Stimulated activated CD4-positive, alpha-beta T cell treated with anti-CD3 and anti-CD28 coated beads, TNF-alpha, amount 100 ng/mL, for 4 hours (primary cell): ENCODE results near the gene RNF4.
"Not testable (repeated sequence)": the region's sequence is repeated elsewhere in the genome, so short reads cannot be mapped to it uniquely, and the experiment has no call there.

ENCODE experiments used
- DNase-seq, 3 experiments: peaks; one replicate each; pipeline ENCODE4 v3.0.0-alpha.2; 2020; ENCODE audit warnings: low read depth in 3 of 3

RNF4 gene

DNA sequence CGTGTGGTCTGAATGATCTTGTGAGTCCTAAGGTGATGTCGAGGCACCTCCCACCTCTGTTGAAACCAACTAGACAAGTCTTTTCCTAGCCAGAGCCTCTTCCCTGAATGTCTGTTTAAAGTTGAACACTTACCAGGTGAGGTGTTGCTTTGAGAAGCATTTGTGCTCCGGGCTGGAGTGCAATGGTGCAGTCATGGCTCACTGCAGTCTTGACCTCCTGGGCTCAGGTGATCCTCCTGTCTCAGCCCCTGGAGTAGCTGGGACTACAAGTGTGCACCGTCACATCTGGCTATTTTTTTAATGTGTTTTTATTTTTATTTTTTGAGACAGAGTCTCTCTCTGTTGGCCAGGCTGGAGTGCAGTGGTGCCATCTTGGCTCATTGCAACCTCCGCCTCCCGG lies 18.1 kb downstream of the RNF4 start:
- DNase-seq: no peak

DNA sequence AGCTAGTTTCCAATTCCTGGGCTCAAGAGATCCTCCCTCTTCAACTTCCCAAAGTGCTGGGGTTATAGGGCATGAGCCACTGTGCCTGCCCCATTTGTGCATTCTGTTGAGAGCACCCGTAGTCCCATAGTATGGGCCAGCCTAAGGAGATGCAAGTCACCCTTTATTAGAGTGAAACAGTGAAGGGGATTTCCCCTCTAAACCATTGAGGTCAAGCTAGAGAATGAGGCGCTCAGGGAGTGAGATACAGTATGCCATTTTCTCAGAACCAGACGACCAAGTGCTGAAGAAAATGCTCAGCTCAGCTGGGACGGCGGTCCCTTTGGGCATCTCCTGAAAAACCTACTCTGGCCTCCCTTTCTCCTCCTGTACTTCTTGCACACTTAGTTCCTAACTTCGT lies 18.7 kb downstream of the RNF4 start:
- DNase-seq: no peak

DNA sequence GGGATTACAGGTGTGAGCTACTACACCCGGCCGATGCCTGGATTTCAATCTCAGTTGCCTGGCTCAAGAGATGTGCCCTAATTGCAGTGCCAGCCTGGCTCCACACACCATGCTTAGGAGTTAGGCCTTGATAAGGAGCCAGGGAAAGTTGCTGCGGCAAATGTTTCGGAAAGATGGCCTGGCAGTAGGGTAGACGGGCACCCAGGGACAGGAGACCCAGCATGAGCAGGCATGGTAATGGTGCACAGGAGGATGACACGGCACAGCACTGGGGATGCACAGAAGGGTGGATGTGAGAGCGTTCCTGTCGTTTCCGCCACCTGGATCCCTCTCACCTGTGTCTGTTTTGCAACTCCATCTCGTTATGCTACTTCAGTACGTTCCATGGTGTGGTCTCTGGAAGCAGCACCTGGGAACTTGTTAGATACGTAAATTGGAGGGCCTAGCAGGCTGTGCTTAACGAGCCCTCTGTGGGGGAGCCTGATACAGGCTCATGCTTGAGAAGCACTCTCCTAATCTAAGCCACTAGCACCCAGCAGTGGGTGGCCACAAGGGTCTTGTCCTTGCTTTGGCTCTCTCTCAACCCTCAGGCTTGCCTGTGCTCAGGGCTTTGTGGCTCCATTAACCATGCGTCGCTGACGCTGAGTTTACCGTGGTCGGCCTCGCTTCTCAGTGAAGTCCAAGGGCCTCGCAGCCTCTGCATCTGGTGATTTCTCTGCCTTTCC lies 20.3 kb downstream of the RNF4 start:
- no peak for DNase-seq

DNA sequence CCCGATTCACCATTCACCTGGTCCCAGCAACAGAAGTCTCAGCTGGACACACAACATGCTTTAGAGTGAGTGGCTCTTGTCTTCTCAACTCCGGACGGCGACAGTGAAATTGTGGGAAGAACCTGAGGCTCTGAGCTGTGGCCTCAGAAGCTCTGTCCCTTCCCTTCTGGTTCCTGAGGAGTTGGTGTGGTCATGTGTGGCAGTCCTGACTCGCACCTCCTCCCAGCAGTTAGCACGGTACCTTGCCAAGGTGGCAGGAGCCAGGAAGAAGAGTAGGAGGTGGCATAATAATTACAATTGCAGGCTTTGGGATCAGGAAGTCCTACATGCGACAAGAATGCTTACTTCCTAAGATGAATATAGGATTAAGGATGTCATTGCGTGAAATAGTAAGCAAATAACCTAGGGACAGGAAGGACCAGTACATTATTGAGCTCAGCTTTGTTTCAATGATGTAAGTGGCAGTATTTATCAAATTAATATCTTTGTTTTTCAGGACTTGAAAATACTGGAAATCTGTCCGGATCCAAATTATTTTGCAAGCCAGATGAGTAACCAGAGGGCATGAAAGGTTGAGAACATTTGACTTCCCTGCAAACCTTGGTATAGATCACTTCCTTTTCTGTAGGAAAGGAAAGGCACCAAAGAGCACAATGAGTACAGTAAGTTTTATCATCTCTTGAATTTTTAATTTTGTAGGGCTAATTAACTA lies 21.1 kb downstream of the RNF4 start:
- DNase-seq: no peak

DNA sequence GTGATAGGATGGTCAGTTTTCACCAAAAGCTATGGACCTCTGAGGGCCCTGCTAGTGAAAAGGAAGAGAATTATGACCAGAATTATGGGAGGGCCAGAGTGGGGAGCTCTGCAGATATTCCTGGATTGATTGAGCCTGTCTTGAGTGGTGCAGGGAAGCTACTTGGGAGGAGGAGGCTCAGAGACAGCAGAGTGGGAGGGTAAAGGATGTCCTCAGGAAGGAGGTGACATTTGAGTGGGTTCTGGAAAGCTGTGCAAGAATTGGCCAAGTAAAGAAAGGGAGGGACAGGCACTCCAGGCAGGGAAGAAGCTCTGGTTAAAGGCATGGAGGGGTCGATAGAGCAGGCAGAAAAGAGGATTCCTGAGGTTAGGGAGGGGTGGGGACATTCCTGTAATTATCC lies 24.1 kb downstream of the RNF4 start:
- no peak for DNase-seq

DNA sequence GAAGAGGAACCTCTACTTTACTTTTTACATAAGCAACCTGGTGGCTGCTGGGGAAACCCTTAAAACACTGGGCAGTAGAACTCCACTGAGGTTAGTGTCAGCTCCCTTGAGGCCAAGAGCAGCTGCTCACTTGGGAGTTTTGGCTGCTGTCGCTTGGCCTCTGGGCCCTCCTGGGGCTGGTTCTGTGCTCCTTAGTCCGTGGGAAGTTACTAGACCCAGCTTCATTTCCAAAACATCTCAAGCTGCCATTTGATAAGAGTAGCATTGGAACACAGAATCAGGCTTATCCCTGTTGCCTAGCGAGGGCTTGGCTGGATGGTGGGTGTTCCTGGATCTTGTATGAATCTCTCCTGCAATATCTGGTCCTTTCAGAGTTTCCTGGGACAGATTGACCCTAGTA lies 26.1 kb downstream of the RNF4 start:
- no peak for DNase-seq

DNA sequence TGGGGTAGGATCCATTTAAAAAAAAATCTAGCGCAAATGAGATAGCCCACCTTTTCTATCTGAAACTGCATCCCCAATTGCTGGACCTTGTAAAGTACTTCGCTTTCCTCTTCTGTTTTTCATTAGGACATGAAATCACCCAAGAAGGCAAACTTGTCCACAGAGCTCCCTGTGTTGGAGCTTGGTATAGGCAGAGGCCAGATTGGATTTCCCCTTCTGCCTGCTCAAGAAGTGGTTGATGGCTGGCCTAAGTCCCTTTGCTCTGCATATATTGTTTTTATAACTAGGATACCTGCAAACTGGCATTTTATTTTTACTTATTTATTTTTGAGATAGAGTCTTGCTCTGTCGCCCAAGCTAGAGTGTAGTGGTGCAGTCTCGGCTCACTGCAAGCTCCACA lies 28.4 kb downstream of the RNF4 start:
- no peak for DNase-seq

DNA sequence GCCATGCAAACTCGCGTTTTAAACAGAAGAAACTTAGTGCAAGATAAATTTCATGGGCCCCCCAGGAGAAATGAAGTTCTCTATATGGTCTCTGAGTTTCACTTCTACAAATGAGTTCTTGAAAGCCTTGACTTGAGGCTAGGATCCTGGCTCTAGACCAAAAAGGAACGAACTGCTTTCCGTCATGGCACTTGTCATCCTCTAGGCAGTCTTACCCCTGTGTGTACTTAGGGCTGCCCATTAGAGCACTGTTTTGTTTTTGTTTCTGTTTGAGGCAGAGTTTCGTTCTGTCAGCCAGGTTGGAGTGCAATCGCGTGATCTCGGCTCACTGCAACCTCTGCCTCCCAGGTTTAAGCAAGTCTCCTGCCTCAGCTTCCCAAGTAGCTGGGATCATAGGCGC lies 29.0 kb downstream of the RNF4 start:
- DNase-seq: no peak

DNA sequence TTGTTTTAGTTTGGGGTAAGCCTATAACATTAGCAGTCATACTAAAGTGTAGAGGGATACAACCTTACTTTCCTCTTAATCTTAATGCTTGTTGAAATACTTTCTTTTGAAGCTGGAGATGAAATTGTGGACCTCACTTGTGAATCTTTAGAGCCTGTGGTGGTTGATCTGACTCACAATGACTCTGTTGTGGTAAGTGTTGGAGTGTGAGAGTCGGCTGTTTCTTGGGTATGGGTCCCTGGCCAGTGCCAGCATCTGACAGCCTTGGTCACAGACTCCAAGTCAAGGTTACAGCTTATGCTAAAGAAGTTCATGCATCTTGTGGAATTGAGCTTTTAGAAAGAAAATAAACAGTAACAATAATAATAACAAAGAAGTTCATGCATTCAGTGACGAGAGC lies 31.6 kb downstream of the RNF4 start:
- DNase-seq: no peak

DNA sequence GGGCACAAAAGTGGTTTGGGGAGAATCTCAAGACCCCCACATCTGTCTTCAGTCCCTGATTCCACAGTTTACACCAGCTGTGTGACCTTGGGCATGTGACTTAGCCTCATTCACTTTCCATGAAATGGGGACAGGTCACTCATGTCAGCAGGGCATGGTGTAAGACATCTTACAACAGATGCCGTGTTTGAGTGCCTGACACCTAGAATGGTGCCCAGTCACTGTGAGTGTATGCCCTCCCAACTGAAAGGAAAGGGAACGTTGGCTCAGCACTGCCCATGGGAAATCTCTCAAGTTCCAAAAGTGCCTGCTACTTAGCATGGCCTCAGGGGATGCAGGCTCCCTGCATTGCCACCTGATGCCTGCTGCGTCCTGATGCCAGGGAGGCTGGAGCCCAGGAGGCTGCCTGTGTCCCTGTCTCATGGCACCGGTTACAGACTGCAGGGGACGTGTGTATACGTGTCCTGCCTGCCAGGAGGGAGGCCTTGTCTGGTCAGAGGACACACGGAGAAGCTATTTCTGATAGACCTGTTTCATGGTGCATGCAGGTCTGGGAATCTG lies 32.2 kb downstream of the RNF4 start:
- no peak for DNase-seq

DNA sequence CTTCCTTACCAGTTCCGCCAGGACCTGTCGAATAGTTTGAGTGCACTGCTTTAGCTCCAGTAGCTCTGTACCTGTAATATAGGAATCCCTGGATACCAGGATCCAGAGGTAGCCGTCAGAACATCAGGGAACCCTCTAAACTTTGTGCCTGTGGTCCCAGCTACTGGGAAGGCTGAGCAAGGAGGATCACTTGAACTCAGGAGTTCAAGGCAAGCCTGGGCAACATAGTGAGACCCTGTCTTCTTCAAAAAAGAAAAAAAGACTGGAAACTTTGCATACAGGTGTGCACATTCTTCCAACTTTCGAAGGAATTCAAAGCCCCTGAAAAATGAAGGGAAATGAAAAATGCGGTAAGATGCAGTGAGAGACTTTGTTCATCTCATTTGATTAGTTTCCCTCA lies 34.9 kb downstream of the RNF4 start:
- DNase-seq: no peak

DNA sequence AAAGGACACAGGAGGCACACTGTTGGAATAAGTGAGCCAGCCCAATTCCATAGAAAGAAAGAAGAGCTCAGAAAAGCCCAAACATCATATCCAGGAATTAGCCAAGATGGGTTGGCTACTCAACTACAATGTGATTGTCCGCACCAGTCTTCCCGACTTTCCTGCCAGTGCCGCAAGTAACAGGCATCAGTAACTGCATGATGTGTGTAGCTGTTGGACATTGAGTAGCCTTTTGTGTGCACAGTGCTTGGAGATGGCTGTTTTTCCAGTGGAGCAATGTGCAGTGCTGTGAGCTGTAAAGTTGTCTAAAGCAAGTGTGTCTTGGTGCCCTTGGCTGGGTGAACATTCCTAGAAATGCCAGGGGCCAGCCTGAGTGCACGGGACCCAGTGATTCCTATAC lies 38.4 kb downstream of the RNF4 start:
- DNase-seq: no peak

DNA sequence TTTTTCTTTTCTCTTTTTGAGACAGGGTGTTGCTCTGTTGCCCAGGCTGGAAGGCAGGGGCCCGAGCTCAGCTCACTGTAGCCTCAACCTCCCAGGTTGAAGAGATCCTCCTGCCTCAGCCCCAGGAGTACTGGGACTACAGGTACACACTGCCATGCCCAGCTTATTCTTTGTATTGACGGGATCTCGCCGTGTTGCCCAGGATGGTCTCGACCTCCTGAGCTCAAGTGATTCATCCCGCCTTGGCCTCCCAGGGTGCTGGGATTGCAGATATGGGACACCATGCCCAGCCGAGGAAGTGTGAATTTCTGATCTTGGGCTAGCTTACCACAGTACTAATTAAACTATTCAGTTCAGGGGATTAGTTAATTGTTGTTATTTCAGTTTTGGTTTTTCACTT lies 38.9 kb downstream of the RNF4 start:
- DNase-seq: no peak

DNA sequence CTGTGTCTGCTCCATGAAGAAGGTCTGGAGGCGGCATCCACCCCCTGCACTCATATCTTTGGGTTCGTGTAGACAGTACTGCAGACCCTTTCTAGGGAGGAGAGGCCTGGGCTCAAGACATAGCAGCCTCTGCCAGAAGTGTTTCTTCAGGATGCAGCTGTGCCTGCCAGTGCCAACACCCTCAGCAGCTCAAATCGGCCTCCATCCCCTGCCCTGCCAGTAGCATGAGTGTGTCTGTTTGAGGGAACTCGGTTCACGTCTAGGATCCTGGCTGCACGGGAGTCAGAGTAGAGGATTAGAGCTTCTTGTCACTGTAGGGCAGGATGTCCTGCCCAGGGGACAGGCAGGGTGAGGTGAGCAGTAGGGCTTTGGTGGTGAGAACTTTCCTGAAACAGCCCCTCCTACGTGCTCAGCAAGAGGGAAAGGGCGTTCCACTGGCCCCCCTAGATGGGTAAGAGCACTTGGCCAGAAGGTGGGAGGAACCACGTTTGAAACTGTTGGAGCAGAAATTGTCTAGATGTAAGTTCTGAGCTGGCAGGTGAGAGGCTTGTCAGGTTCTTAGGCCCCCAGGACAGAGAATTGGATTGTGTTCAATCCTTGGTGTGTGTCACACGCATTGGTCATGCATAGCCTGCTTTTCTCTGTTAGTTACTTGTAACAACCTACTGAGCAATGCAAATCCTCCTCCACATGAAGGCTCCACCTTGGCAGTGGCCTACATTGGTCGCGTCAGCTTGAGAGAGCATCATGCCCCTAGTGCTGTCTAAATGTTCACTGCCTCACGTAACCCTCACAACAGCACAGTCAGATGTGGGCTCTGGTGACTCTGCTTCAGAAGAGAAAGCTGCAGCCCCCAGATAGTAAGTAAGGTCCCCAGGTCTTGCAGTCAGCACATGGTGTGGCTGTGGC lies 41.7 kb downstream of the RNF4 start:
- DNase-seq: no peak

DNA sequence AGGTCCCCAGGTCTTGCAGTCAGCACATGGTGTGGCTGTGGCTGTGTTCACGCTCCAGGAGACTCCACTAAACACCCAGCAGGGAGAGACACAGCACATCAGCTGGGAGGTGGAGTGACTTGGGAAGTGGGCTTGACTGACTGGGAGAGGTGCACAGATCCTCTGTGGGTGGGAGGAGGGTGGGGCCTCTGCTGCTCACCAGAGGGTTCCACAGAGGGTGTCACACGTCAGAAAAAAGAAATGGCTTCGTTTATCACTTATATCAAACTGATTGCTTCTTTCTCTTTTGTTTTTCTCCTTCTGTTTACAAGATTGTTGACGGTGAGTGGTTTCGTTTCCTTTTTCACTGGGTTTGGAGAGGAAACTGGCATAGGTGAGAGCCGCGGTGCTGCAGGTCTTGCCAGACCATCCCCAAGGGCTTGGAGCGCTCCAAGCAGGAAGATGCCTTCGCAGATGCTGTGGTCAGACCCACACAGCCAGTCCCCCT lies 42.8 kb downstream of the RNF4 start:
- DNase-seq: no peak

DNA sequence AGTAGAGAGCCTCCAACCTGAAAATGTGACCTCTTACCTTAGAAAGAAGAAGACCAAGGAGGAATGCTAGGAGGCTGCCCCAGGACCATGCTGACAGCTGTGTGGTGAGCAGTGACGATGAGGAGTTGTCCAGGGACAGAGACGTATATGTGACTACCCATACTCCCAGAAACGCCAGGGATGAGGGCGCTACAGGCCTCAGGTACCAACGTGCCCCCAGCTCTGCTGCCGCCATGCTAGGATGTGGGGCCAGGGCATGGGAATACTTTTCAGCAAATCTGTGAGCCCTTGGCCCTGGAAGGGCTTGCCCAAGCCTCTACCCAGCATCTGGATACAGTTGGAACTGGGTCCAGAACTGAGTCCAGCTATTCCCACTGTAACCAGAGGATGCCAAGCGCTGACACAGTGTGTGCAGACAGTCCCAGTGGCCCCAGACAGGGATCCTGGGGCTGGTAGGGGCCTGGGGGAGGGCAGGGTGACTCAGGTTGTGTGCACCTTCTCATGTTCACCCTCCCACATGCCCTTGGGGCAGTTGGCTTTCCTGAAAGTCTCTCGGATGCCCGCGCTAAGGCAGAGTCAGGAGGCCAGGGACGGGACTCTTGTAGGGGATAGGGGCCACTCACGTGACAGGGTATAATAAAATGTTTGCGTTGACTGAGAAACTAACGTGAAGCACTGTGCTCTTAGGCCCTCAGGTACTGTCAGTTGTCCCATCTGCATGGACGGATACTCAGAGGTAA lies 43.7 kb downstream of the RNF4 start:
- no peak for DNase-seq

DNA sequence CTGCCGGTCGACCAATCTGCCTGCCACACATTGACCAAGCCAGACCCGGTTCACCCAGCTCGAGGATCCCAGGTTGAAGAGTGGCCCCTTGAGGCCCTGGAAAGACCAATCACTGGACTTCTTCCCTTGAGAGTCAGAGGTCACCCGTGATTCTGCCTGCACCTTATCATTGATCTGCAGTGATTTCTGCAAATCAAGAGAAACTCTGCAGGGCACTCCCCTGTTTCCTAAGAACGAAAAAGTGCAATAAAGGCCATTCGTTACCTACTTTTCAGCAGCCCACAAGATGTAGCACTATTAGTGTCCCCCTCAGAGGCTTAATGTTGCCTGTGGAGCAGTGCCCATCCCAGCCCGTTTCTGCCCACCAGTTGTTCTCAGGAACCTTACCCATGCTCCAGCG lies 45.3 kb downstream of the RNF4 start:
- DNase-seq: not testable (repeated sequence)

DNA sequence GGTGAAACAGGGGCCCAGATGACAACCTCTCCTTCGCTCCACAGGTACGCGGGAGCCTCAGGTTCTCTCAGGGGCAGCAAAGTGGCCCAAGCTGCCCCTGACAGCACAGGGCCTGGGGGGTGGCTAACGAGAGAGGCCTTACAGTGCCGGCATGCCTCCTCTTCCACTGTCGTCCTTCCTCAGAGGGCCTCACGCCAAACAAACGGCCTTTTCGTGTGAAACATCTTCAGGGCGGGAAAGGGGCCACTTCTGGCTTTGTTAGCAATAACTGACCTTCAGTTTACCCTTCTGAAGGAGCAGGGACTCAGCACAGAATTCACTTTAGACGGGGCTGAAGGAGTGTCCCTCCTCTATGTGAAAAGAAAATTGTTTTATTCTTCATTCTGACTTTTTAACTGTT lies 46.0 kb downstream of the RNF4 start:
- not testable (repeated sequence) for DNase-seq

DNA sequence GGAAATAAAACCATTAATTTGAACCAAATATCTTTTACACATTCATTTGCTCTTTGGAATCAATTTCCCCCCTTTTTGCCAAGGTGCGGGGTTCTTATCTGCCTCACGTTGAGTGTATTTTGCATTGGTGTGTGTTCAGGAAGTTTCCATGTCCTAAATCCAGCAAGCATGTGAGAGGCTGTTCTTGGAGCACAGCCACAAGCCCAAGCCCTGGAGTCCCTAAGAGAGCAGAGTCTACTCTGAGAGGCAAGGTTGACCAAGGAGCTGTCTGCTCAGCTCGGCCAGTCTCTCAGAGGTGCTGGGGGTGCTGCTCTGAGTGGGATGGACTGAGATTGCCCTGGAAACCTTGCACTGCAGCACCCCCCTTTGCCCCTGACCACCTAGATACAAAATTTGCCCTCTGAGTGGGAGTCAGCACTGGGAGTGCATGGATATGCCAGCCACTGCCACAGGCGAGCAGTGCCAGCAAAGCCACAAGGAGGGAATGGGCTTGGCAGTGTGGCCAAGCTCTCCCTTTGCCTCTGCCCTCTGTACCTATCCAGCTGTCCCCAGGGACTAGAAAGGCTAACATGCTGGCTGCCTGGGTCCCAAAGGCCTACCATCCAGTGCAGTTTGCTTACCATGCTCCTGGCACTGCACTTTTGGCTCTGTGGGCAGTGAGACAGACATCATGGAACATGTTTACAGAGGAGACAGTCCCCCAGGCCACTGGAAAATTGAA lies 47.1 kb downstream of the RNF4 start:
- DNase-seq: no peak

DNA sequence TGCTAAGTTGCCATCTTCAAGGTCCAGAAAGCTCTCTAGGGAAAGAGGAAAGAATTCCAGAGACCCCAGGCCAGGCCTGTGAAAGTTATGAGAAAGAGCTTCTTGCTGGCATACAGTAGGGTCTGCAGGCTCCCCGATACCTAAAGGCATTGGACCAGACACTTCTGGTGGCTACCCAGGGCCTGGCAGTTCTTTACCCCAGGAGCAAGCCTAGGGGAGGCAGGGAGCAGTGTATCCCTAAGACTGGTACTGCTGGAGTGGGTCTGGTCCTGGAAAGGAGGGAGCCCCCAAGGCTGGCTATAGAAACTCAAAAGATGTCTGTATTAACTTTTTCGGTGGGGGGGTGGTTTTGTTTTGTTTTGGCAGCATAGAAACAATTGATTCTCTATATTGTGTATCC lies 47.7 kb downstream of the RNF4 start:
- DNase-seq: no peak

DNA sequence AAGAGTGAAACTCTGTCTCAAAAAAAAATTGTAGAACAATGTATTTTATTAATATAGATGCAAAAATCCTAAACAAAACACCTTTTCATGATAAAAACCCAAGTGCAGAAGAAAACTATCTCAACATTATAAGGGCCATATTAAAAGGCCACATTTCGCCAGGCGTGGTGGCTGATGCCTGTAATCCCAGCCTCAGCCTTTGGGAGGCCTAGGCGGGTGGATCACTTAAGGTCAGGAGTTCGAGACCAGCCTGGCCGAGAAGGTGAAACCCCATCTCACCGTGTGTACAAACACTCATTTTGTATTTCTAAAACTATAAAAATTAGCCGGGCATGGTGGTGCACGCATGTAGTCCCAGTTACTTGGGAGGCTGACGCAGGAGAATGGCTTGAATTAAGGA lies 57.7 kb downstream of the RNF4 start:
- DNase-seq: no peak
